GM23248 (cell line): ENCODE data around the gene ABCC4. TPM values are rescaled to one million over a fixed set of nuclear protein-coding genes. Genes with fewer than 3 reads are reported as not detected.

Experiments
- DNase-seq: peaks from one replicate; pipeline ENCODE4 v3.0.0-alpha.2; 2015
- H2AFZ ChIP-seq: fragments of 200-600 bp; sonication (generic); 2 replicates; pipeline ENCODE4 v1.6.1; 2016; ENCODE audit warnings: antibody characterized with exemption
- H3F3A ChIP-seq: fragments of 200-600 bp; sonication (generic); 2 replicates; pipeline ENCODE4 v1.6.1; 2016; ENCODE audit warnings: mild to moderate bottlenecking, antibody characterized with exemption, mixed run types; ENCODE audit not compliant: insufficient read depth
- H3K27ac ChIP-seq: fragments of 200-600 bp; sonication (generic); 2 replicates; pipeline ENCODE4 v1.5.1; 2016; ENCODE audit warnings: mild to moderate bottlenecking
- H3K27me3 ChIP-seq: fragments of 200-600 bp; sonication (generic); replicated peaks from 2 replicates; pipeline ENCODE4 v1.6.1; 2016; ENCODE audit warnings: mild to moderate bottlenecking; ENCODE audit not compliant: insufficient read depth
- H3K36me3 ChIP-seq: fragments of 200-600 bp; sonication (generic); 2 replicates; pipeline ENCODE4 v1.6.1; 2016; ENCODE audit warnings: low read depth, mild to moderate bottlenecking
- H3K4me1 ChIP-seq: fragments of 200-600 bp; sonication (generic); 2 replicates; pipeline ENCODE4 v1.6.1; 2016; ENCODE audit warnings: mild to moderate bottlenecking; ENCODE audit not compliant: insufficient read depth
- H3K4me2 ChIP-seq: fragments of 200-600 bp; sonication (generic); one replicate; pipeline ENCODE4 v1.6.1; 2016; ENCODE audit warnings: mild to moderate bottlenecking; ENCODE audit not compliant: unreplicated experiment
- H3K4me3 ChIP-seq: fragments of 200-600 bp; sonication (generic); 2 replicates; pipeline ENCODE4 v1.5.1; 2016; ENCODE audit warnings: mild to moderate bottlenecking
- H3K79me2 ChIP-seq: fragments of 200-600 bp; sonication (generic); 2 replicates; pipeline ENCODE4 v1.6.1; 2016; ENCODE audit warnings: mild to moderate bottlenecking; ENCODE audit not compliant: insufficient read depth
- H3K9ac ChIP-seq: fragments of 200-600 bp; sonication (generic); 2 replicates; pipeline ENCODE4 v1.6.1; 2016; ENCODE audit warnings: mild to moderate bottlenecking
- H3K9me2 ChIP-seq: fragments of 200-600 bp; sonication (generic); 2 replicates; pipeline ENCODE4 v1.6.1; 2016; ENCODE audit warnings: mixed run types, mild to moderate bottlenecking, moderate library complexity; ENCODE audit not compliant: insufficient read depth
- H3K9me3 ChIP-seq: fragments of 200-600 bp; sonication (generic); one replicate; pipeline ENCODE4 v1.6.1; 2017; ENCODE audit warnings: low read depth
- H4K20me1 ChIP-seq: fragments of 200-600 bp; sonication (generic); 2 replicates; pipeline ENCODE4 v1.6.0; 2016; ENCODE audit not compliant: insufficient read depth
- EZH2 ChIP-seq: fragments of 200-600 bp; sonication (generic); IDR thresholded peaks from 2 replicates; pipeline ENCODE4 v1.6.1; 2018; ENCODE audit warnings: antibody characterized with exemption, mild to moderate bottlenecking; ENCODE audit not compliant: insufficient read depth, poor library complexity, severe bottlenecking
- EZH2phosphoT487 ChIP-seq: fragments of 200-600 bp; sonication (generic); IDR thresholded peaks from 2 replicates; pipeline ENCODE4 v1.6.1; 2018; ENCODE audit warnings: antibody characterized with exemption, moderate library complexity, mild to moderate bottlenecking, low read depth; ENCODE audit not compliant: insufficient read depth
- WGBS, 2 experiments: methylation state at CpG; one replicate each; pipeline ENCODE4 v1.1.6; 2015 to 2017; ENCODE audit warnings: low lambda C conversion rate in 2 of 2, low coverage in 1 of 2; ENCODE audit errors: missing lambda C conversion rate in 2 of 2; 5-methylcytosine and 5-hydroxymethylcytosine counted together
- in situ Hi-C: fragments of 300-500 bp; cut with MboI; formaldehyde crosslinking; loops from 2 replicates; pipeline ENCODE4 v1.15.0; 2020
- polyA plus RNA-seq: library from polyadenylated mRNA; unstranded; fragments of >200 nt; fragmentation: Nextera tagmentation; extraction: Ambion mirVana; gene quantifications from 2 replicates; pipeline ENCODE4 v1.2.1, GENCODE V29; 2016
- total RNA-seq: library from RNA; depleted of rRNA; stranded (reverse); fragments of >200 nt; shearing (Covaris generic); gene quantifications from 2 replicates; pipeline ENCODE4 v1.2.3, GENCODE V29; 2014

The ABCC4 gene
- total and polyA plus RNA-seq, 2 experiments from 2014 or later, result 3.9 to 11.2 TPM

DNA sequence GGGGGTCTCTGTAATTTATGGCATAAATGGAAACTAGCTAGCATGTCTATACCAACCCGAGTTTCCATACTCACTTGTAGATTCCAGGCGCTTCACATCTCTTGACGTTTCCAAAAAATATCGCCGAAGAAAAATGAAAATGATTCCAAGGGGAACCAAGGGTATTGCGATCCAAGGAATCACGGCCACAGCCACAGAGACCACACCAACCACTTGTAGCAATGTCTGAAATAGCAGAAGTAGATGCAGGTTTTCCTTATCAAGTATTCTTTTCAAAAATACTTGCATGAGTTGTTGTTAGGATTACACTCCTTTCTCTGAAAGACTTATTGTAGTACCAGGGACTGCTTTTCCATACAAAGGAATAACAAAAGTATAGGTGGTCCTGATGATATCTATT lies 218.2 kb downstream of the ABCC4 start:
- Histone ChIP-seq H3K36me3 (no peaks in the 10 kb centered on the region), H3K9me2 (no peaks in the 10 kb centered on the region), H3K4me2 (no peak overlapping the region), H3K4me3 (no peak overlapping the region), H3K4me1 (peaks cover 5% of the 10 kb centered on the region; the same call in 1 of the 2 replicates), H4K20me1 (no peaks in the 10 kb centered on the region), H3K79me2 (no peaks in the 10 kb centered on the region), H3F3A (0 out of 2 replicates have a peak, but pooled peaks cover 12% of the 10 kb centered on the region), H3K9ac (no peak overlapping the region), H3K27me3 (no peaks in the 10 kb centered on the region), H3K27ac (no peak overlapping the region), H3K9me3 (no peaks in the 10 kb centered on the region), H2AFZ (no peak overlapping the region)
- DNase-seq, result no peak
- no peak for TF ChIP-seq EZH2
- no peak for TF ChIP-seq EZH2phosphoT487
- in situ Hi-C loops, result no loop called here
- WGBS, 2 experiments, result 89 to 94% methylated on average over 7 of the region's 7 CpGs

DNA sequence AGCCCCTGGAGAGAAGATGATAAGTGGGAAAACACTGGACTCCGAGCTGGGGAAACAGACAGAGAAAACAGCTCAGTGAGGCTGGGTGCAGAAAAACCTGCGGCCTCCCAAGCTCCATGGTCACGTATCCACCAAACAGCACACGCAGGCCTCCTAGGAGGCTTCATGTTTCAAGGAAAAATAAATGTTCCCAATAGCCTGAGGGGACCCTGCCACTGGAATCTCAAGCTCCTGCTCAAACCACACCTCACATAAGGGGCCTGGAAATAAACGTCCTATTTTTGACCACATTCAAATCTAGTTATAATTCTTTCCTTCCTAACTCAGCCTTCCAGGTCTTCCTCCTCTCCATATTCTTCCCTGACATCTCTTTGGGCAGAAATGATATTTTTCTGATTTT lies 225.7 kb downstream of the ABCC4 start:
- H3K9ac ChIP-seq, result no peak overlapping the region
- H3K4me3 ChIP-seq, result no peak overlapping the region
- peaks cover 10% of the 10 kb centered on the region; the same call in 1 of the 2 replicates for H3K4me1 ChIP-seq
- TF ChIP-seq EZH2phosphoT487 (no peak), EZH2 (no peak)
- H3K27me3 ChIP-seq, result no peaks in the 10 kb centered on the region
- no peaks in the 10 kb centered on the region for H3K9me2 ChIP-seq
- WGBS, 2 experiments, result 68% methylated on average over 5 of the region's 5 CpGs
- no peaks in the 10 kb centered on the region for H4K20me1 ChIP-seq
- no peaks in the 10 kb centered on the region for H3K36me3 ChIP-seq
- no peak for DNase-seq
- no peaks in the 10 kb centered on the region for H3K9me3 ChIP-seq
- no peak overlapping the region for H2AFZ ChIP-seq
- no peaks in the 10 kb centered on the region for H3K79me2 ChIP-seq
- no peak overlapping the region for H3K27ac ChIP-seq
- H3K4me2 ChIP-seq, result no peak overlapping the region
- H3F3A ChIP-seq, result 0 out of 2 replicates have a peak, but pooled peaks cover 10% of the 10 kb centered on the region
- in situ Hi-C loops, result no loop called here

DNA sequence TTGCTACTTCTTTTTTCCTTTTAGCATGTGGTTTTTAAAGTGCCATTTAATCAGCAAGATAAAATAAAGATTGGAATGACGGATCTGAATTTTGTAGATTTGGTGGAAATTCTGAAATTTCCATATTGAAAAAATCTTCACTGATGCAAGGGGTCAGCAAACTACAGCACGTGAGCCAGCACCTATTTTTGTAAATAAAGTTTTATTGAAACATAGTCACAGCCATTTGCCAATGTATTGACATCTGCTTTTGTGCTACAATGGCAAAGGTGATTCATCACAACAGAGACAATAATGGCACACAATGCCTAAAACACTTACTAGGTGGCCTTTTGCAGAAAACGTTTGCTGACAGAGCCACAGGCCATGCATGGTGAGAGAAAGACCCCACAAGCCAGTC lies 226.4 kb downstream of the ABCC4 start:
- no peak for TF ChIP-seq EZH2phosphoT487
- no peak for TF ChIP-seq EZH2
- in situ Hi-C loops, result no loop called here

DNA sequence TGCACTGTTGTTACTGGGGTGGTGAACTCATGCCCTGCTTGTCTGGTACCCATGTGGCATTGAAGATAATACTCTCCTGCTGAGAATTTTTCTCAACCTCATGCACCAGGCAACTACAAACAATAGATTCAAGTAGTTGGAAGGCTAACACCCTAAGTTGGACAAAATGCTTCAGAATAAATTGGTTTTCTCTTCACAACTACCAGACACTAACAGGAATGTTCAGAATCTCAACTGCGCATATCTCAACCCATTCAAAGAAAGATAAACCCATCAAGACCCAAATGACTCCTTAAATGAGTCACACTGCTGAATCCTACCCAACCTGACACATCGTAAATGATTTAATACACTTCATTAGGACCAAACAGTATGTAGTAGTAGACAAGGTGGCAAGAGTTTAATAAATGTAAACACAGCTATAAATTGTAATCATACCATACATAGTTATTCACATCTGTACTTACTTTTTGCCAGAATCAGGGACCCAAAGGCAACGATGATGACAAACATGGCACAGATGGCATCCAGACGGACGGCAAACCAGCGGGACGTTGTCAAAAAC lies 227.4 kb downstream of the ABCC4 start:
- no peak overlapping the region for H3K4me3 ChIP-seq
- no peaks in the 10 kb centered on the region for H3K9me3 ChIP-seq
- 42 to 52% methylated on average over 7 of the region's 7 CpGs for WGBS, 2 experiments

More for the DNA sequence above, 226.4 kb downstream of the ABCC4 start:
- no peaks in the 10 kb centered on the region for H3K9me3 ChIP-seq
- no peaks in the 10 kb centered on the region for H3K79me2 ChIP-seq
- H3K27ac ChIP-seq, result no peak overlapping the region
- no peaks in the 10 kb centered on the region for H3K36me3 ChIP-seq
- H3K27me3 ChIP-seq, result no peaks in the 10 kb centered on the region
- no peaks in the 10 kb centered on the region for H4K20me1 ChIP-seq
- H3K4me3 ChIP-seq, result no peak overlapping the region
- WGBS, 2 experiments, result 87 to 88% methylated on average over 3 of the region's 3 CpGs
- peaks cover 10% of the 10 kb centered on the region; the same call in 1 of the 2 replicates for H3K4me1 ChIP-seq
- H3K9me2 ChIP-seq, result no peaks in the 10 kb centered on the region
- H2AFZ ChIP-seq, result no peak overlapping the region
- H3K9ac ChIP-seq, result no peak overlapping the region
- no peak overlapping the region for H3K4me2 ChIP-seq
- H3F3A ChIP-seq, result 0 out of 2 replicates have a peak, but pooled peaks cover 10% of the 10 kb centered on the region
- DNase-seq, result no peak

More for the DNA sequence above, 227.4 kb downstream of the ABCC4 start:
- H4K20me1 ChIP-seq, result no peaks in the 10 kb centered on the region
- no peaks in the 10 kb centered on the region for H3K36me3 ChIP-seq
- no peak overlapping the region for H3K4me2 ChIP-seq
- H3K9me2 ChIP-seq, result no peaks in the 10 kb centered on the region
- peaks cover 10% of the 10 kb centered on the region; the same call in 1 of the 2 replicates for H3K4me1 ChIP-seq
- no peak overlapping the region for H2AFZ ChIP-seq
- no peak for TF ChIP-seq EZH2phosphoT487
- TF ChIP-seq EZH2, result no peak
- H3K9ac ChIP-seq, result no peak overlapping the region
- H3K27me3 ChIP-seq, result no peaks in the 10 kb centered on the region
- in situ Hi-C loops, result no loop called here
- no peaks in the 10 kb centered on the region for H3K79me2 ChIP-seq
- H3K27ac ChIP-seq, result no peak overlapping the region
- H3F3A ChIP-seq, result 0 out of 2 replicates have a peak, but pooled peaks cover 10% of the 10 kb centered on the region
- peak; percentile 10 for DNase-seq
